ENCODE results near the gene WHAMM.

- TF ChIP-seq CTCF (IDR thresholded peaks at IDR 0.05; ENCODE audit: insufficient read depth, low read depth, low read length) (no peak), EZH2 (IDR thresholded peaks at IDR 0.05; ENCODE audit: insufficient read depth, low read length) (no peak)
These were observed 23.9 kb downstream of the WHAMM start for GRCh38 chr15:82833362-82833682.

All from astrocyte (in vitro differentiated cells and primary cell).